NCI-H460 (cell line): ENCODE data around the gene SAMD13. TPM values are rescaled to one million over a fixed set of nuclear protein-coding genes. Genes with fewer than 3 reads are reported as not detected.

Experiments used
- small RNA-seq, 2 experiments: library from RNA; depleted of rRNA; stranded (forward); fragments of <200 nt; gene quantifications; one replicate each; pipeline ENCODE3, GENCODE V24; 2014
- total RNA-seq: library from RNA; depleted of rRNA; stranded (reverse); fragments of >200 nt; shearing (Covaris generic); gene quantifications from 2 replicates; pipeline ENCODE4 v1.2.3, GENCODE V29; 2014; rRNA removed

Gene SAMD13
- total RNA-seq, 1 experiment from 2014 or later: 8.9 TPM

Small RNA genes within 50 kb of the gene (small RNA-seq; reads per million reads assigned to genes)
- 0 reads per million in 2 experiments for gene RF00410

Other genes starting within 250 kb of the SAMD13 start
- gene PRKACB, start 157.4 kb upstream of the SAMD13 start, total RNA-seq: 44.0 and 46.3 TPM in 2 replicates
- not detected in 2 replicates for gene DNASE2B, start 96.8 kb downstream of the SAMD13 start, total RNA-seq
- 79.8 and 88.9 TPM in 2 replicates for gene RPF1, start 177.6 kb downstream of the SAMD13 start, total RNA-seq
- gene SPATA1, start 204.7 kb downstream of the SAMD13 start, total RNA-seq: 0.64 TPM in 1 of 2 replicates, not detected in the other
- gene GNG5, start 204.9 kb downstream of the SAMD13 start, total RNA-seq: 78.3 and 79.8 TPM in 2 replicates